GM19452 (cell line): Measurements from ENCODE around the gene DYSF.

Experiments
- ATAC-seq: cut with Tn5 transposase; IDR thresholded peaks from one replicate; pipeline ENCODE4 v1.9.1; 2021; ENCODE audit not compliant: unreplicated experiment

The DYSF gene

GRCh38 chr2:71521436-71521950, 68.1 kb downstream of the DYSF start:
- no peak for ATAC-seq

DNA sequence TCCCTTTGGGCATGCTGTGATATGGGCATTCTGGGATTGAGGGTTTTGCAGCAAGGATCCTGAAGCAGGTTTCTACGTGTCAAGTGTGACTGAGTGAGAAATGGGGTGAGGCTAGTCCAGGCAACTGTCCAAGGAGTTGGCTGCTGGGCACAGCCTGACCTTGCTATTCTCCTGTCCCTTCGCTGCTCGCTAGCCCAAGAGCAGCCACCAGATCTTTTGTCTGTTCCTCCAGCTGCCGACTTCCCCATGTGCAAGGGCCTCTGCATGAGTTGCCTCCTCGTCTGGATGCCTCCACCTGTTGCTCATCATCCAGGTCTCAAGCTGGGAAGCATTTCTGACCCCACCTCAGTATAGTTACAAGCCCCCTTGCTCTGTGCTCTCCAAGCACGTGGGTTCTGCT, 71.1 kb downstream of the DYSF start:
- ATAC-seq, result no peak

GRCh38 chr2:71526141-71526540, 72.8 kb downstream of the DYSF start:
- no peak for ATAC-seq

DNA sequence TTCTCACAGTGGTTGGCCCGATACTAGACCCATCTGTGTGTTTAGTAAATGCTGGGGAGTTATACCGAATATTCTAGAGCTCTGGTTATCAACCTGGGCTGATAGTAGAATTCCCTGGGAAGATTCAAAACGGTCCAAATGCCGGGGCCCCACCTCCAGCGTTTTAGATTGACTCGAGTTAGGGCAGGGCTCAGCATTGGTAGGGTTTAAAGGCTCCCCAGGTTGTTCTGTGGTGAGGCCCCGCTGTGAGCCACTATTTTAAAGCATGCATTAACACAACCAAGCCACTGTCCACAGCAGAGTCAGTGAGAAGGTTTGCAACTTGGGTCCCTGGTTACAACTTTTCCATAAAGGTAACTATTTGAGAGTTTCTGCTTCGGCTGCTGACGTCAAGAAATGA, 73.6 kb downstream of the DYSF start:
- ATAC-seq, result no peak

DNA sequence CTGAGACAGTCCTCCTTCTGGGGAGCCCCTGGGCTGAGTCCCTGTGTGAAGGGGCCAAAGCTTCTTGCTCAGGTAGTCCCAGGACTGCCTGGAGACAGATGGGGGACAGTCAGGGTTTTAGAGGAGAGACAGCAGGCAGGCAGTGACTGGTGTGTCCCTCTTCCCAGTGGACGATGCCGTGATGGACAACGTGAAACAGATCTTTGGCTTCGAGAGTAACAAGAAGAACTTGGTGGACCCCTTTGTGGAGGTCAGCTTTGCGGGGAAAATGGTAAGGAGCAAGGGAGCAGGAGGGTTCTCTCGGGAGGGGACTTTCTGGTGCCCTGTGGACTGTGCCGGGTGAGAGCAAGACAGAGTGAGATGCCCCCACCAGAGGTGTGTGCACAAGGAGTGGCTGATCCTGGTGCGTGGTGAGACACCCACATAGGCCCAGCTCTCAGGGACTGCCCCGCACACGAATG, 74.8 kb downstream of the DYSF start:
- ATAC-seq, result no peak

DNA sequence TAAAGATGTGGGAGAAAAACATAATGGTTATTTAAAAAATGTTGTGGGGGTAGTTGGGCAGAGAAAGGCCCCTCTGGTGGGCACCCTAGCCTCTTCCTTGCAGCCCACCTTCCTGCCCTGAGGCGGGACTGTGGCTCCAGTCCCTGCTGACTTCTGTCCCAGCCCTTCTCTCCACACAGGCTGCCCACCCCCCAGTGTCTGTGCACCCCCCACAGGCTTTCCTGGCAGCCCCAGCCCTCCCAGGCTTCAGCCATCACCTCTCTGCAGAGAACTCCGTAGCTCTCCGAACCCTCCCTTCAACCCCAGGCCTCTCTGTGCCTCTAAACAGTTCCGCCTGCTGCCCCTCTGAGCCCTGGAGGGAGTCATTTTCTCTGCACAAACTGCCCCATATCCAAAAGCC, 75.4 kb downstream of the DYSF start:
- ATAC-seq, result no peak

DNA sequence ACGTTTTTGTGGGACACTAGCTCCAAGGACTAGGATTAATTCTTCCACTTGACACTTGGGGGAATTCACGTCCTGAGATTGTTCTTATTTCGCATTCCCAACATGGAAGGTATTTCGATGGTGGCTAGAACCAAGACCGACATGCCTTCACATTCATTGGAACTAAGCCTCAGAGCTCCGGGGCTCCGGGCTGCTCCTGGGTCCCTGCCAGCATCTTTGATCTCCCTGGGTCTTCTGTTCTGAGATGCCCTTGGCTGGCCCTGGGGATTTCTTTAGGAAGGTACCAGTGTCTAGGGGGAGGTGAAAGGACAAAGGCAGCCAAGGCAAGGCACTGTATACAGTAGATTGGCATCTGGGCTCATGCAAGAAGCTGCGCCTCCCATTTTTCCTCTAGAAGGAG, 76.8 kb downstream of the DYSF start:
- ATAC-seq, result no peak

DNA sequence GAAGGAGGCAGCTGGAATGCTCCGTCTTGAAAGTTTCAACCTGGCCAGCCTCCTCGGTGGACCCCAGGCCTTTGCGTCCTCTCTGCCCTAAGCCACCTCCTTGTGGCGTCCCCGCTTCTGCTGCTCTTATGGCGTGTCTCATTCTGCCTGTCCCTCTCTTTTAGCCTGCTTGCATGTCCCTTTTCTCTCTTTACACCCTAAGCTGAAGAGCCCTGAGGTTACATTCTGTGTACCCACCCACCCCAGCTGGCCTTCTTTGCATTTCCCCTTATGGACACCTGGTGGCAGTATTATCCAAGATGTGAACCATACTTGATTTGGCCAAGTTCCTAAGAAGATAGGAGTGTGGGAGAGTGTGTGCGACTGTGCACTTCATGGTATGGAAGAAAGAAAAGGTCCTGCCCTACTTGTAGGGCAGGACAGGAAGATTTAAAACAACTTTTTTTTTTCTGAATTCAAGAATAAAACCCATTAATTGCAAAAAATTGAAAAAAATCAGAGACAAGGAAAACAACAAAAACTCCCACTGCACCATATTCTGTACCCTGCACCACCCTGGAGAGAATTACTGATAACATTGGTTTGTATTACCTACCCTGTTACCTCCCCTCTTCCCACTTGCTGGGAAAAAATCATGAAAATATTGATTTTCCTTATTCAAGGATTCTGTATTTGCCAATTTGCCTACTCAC, 77.4 kb downstream of the DYSF start:
- ATAC-seq, result no peak

DNA sequence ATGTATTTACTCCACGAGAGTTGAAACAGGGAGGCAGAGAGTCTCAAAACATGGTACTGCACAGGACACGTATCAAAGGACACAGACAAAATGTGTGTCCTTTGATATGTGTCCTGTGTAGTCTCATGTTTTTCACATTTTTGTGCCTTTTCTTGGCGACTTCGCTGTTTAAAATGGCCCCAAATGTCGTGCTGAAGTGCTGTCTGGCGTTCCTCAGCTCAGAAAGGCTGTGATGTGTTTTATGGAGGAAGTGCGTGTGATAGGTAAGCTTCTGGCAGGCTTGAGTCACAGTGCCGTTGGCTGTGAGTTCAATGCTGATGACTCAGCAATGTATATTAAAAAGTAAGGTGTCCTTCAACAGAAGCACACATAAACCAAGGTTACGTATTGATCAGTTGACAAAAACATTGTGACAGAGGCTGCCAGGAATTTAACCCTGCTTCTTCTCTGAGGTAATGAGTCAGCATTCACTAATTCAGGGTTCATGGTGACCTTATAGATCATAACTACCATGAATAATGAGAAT, 78.2 kb downstream of the DYSF start:
- ATAC-seq, result no peak

DNA sequence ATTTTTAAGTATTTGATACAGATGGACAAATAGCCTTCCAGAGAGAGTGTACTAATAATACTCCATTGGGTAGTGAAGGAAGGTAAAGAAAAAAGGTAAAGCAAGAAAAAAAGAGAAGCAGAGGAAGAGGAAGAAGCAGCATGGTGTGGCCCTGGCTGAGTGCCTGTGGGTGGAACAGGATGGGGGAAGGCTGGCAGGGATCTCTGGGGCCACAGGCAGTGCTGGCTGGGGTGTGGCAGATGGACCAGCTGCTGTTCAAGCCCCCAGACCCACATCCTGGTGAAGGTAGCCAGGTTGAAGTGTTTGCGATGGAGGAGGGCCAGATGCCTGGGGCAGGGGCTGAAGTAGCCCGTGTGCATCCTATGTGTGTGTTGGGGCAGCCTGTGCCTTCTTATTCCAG, 79.0 kb downstream of the DYSF start:
- no peak for ATAC-seq

DNA sequence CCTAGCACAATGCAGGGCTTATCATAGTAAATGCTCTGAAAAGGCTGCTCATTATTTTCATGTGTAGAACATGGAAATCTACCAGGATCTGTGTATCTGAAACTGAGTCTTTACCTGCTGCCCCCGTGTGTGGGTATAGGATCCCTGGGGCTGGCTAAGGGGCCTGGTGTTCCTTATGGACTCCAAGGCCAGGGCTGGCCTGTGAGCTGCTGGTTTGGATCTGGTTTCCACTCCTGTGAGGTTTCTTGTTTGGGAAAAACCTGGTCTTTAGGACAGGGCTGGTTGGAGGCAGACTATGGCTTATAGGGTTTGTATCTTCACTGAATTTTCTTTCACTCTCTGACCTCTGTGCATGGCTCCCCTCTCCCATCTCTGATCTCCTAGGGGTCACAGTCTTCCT, 80.8 kb downstream of the DYSF start:
- ATAC-seq, result no peak

- no peak for ATAC-seq
Observed at GRCh38 chr2:71534826-71535225, 81.5 kb downstream of the DYSF start.

- ATAC-seq, result no peak
Observed at GRCh38 chr2:71535526-71535925, 82.2 kb downstream of the DYSF start.

DNA sequence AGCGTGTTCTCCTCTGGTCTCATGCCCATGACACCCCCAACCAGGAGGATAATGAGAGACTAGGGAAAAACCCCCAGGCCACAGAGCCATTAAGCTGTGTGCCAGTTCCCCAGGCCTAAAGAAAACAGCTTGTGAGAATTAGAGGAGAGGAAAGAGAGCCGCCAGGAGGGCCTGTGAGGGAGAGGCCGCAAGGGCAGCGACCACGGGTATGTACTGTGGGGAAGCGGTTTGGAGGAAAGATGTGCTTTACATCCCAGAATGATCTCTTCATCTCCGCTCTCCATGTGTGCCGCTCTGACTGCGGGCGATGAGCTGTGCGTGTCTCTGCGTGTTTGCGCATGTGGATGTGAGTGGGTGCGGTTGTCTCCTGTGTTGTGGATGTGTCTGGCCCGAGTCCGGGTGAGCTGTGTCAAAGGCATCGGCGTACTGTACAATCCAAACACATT, 82.9 kb downstream of the DYSF start:
- ATAC-seq, result no peak

GRCh38 chr2:71538241-71538640, 84.9 kb downstream of the DYSF start:
- ATAC-seq, result no peak

DNA sequence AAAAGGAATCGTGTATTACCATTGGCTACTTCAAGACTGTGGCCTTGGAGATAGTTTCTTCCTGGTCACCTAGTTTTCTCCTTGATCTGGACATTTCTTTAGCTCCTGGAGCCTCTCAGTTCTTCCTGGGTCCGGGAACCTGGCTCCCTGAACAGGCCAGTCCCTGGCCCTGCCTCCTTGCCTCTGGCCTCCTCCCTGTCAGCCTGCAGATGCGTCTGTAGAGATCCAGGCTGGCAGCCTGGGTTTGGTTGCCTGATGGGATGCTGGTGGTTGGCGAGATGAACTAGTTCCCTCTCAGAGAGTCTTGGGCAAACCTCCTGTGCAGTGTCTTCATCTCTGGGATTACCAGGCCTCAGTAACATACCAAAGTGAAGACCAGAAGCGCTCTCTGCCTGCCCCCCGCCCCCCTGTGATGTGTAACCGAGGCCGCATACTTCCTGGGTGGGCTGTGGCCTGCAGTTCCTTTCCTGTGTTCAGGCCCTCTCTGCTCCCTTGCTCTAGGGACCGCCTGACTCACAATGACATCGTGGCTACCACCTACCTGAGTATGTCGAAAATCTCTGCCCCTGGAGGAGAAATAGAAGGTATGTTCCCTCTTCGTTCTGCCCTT, 85.4 kb downstream of the DYSF start:
- no peak for ATAC-seq

GRCh38 chr2:71540818-71541217, 87.5 kb downstream of the DYSF start:
- no peak for ATAC-seq

- no peak for ATAC-seq
Observed at GRCh38 chr2:71544919-71545571, 91.7 kb downstream of the DYSF start.

- ATAC-seq, result peak; percentile 59
Observed at GRCh38 chr2:71545572-71546274, 92.4 kb downstream of the DYSF start.

DNA sequence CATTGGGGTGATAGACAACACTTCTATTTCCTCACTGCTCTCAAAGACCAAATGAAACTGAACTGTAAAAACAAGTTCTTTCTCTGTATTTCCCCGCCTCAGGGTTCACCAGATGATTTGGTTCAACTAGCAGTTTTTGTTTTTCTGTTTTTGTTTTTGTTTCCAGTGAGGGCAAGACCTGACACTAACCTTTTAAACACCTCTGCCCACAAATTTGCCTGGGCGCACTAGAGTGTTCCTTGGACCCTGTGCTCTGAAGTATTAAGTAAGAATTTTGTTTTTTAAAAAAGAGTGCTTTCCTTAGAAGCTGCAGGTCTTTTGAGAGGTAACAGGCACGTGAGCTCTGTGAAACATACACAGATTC, 92.9 kb downstream of the DYSF start:
- no peak for ATAC-seq

DNA sequence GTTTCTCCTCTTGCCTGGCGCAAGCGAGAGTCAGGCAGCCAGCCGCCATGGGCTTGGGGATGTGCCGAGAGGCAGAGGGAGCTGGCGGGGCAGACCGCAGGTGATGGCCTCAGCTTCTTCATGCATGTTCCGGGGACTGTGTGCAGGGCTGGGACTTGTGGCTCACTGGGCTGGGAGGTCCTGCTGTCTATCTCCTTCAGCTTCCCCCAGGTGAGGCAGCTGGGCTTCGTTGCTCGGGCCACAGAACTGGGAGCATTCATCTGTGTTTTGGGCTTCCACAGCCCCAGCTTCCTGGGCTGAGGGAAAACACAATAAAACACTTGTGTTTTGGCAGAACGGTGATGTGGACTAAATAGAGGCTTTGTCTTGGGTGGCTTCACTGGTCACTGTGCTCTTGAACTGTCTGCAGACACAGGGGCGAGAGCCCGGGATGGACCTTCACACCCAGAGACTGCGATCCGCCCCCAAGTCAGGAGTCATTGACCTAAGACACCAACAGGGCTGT, 93.5 kb downstream of the DYSF start:
- no peak for ATAC-seq
